Erythroblast (primary cell): ENCODE results near the gene SLC25A51.

ENCODE experiments used
- DNase-seq, 2 experiments: peaks; one replicate each; lab custom pipeline; 2025; lab: John Stamatoyannopoulos, UW
- GATA1 ChIP-seq: IDR thresholded peaks from 2 replicates; pipeline ENCODE4 v1.6.1; 2011; ENCODE audit warnings: low read depth, mild to moderate bottlenecking, control low read depth, low read length, moderate library complexity
- POLR2A ChIP-seq: IDR thresholded peaks from 2 replicates; pipeline ENCODE4 v1.6.1; 2011; ENCODE audit warnings: mild to moderate bottlenecking, low read length

Gene SLC25A51

GRCh38 chr9:37943345-37944265 lies 39.7 kb upstream of the SLC25A51 start:
- DNase-seq: no peak
- TF ChIP-seq POLR2A: no peak
- no peak for TF ChIP-seq GATA1

- DNase-seq: no peak
- TF ChIP-seq POLR2A: no peak
- no peak for TF ChIP-seq GATA1
Measured at GRCh38 chr9:37942621-37943344, 38.9 kb upstream of the SLC25A51 start.

GRCh38 chr9:37941253-37941652 lies 37.3 kb upstream of the SLC25A51 start:
- DNase-seq: peak in 1 of 2 experiments; percentile 8
- TF ChIP-seq POLR2A: no peak
- TF ChIP-seq GATA1: no peak

DNA sequence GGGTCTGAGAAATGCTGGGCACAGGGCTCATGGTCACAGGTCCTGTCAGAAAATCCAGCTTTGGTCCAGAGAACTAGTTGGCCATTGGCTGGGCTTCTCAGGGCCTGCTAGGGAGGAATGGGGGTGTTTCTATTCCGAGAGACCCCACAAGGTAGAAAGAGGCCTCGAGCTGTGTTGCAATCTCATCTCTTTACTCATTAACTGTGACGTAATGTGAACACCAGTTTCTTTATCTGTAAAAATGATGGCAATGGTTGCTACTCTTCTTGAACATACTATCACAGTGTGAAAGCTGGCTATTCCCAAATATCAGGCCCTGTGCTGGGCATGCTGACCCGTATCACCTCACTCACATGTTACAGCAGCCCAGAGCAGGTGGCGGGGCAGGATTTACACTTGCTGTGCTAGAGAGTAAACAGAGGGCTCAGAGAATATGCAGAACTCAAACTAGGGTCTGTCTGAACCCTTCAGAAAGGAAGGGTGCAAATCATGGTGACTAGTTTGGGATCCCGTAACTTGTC lies 35.7 kb upstream of the SLC25A51 start:
- TF ChIP-seq POLR2A (no peak), GATA1 (no peak)
- DNase-seq: no peak

- DNase-seq: no peak
- TF ChIP-seq GATA1 (no peak), POLR2A (no peak)
Measured at GRCh38 chr9:37938121-37938891, 34.4 kb upstream of the SLC25A51 start.

DNA sequence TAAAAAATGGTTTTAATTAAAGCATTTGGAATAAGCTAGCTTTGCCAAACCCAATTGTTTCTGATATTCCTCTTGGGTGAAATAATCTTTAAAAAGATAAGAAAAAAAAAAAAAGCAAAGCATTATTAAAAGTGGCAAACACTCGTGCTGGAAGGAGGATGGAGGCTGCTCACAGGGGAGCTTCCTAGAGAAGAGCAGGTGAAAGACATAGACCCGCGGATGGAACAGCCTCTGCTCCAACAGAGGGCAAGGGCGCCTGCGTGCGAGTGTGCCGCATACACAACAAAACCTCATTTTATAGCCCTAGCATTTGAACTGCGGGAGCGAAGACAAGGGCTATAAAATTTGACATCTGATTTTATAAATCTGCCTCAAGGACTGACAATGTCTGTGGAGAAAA lies 33.4 kb upstream of the SLC25A51 start:
- TF ChIP-seq GATA1 (no peak), POLR2A (no peak)

DNA sequence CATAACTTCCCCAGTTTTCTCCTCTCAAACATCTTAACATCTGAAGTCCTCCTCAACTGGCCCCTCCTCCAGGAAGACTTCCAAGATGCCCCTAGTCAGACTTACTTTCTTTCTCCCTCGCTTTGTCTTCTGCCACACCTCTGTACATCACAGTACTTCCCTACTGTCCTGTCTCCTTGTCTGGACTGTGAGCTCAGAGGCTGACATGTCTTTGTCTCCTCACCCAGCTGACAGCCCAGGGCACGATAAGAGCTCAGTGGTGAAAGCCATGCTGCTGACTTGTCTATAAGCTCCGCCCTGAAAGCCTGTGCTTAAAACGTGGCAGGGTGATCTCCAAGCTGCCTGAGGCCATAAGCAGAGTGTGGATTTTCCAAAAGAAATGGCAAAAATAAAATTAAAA lies 33.0 kb upstream of the SLC25A51 start:
- peak; percentile 71 to 80 for DNase-seq
- TF ChIP-seq GATA1 (no peak), POLR2A (no peak)

More for the DNA sequence above, 33.4 kb upstream of the SLC25A51 start:
- no peak for DNase-seq

DNA sequence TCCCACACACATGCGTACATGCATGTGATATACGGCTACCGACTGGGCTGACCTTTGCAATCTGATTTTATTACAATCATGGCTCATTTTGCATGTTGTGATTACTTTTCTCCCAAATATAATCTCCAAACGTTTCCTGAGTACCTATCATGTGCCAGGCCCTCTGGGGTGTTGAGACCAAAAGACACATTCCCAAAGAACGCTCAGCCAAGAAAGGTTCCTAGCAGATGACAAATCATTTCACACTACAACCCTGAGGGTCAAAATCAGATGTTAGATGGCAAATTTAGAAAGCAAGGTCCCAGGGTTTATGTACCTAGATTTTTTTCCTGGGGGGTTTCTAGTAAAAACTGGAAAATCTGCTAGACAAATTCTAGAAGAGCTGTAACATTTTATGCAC lies 32.4 kb upstream of the SLC25A51 start:
- DNase-seq: no peak
- TF ChIP-seq GATA1 (no peak), POLR2A (no peak)

- DNase-seq: no peak
- TF ChIP-seq POLR2A (no peak), GATA1 (no peak)
Measured at GRCh38 chr9:37935096-37935495, 31.2 kb upstream of the SLC25A51 start.

- DNase-seq: no peak
Measured at GRCh38 chr9:37931592-37931991, 27.7 kb upstream of the SLC25A51 start.

DNA sequence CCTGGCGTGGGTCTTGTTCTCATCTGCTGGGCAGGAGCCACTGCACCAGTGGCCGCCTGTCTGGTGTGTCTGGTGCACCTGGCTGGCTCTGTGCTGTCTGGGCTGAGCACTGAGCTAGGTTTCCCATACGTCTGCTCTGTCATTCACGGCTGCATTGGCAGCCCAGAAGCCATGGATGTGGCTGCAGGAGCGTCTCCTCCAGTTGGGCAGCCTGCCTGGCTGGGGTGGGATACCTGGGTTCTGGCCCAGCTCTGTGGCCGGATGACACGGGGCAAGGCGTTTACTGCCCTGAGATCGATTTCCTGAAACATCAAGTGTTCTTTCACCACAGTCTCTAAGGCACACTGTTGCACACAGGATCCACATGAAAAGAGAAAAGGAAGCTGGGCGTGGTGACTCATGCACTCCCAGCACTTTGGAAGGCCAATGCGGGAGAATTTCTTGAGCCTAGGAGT lies 25.5 kb upstream of the SLC25A51 start:
- no peak for DNase-seq
- TF ChIP-seq POLR2A (no peak), GATA1 (no peak)

More at GRCh38 chr9:37931592-37931991, 27.7 kb upstream of the SLC25A51 start:
- TF ChIP-seq POLR2A (no peak), GATA1 (no peak)

DNA sequence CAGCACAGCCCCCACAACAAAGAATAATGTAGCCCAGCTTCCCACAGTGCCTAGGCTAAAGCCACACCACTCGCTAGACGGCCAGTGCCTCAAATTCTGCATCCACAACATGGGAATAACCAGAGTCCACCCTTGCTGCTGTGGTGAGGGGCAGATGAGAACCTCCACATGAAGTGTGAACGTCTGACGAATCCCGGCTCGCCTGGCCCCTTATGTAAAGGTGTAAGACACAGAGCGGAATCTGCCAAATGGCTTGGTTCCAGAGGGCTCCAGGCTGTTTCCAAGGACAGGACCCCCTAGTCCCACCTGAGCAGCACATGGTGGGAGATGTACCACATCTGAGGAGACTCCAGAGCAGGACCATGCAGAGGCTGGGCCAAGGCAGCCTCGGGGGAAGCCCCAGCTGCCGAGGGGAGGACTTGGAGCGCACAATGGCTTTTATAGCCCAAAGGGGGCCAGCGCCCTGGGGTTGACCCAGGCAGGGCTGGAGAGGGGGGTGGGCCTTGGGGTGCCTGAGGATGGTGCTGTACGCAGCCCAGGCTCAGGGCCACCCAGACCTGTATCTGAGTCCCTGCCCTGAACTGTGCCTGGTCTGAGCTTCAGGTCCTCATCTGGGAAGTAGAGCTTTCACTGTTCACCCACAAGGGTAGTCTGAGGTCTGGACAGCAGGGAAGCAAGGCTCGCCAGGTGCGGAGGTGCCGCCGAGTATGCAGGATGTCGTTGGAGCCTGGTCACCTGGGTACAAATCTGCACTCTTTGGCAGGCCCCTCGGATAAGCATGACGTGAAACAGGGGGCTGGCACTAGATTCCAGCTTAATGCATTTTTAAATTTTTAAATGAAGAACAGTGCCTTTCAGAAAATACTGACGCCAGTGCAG lies 24.9 kb upstream of the SLC25A51 start:
- TF ChIP-seq POLR2A (no peak), GATA1 (no peak)
- DNase-seq: no peak
